ENCODE results near the gene DPYD. TPM values are rescaled to one million over a fixed set of nuclear protein-coding genes. Genes with fewer than 3 reads are reported as not detected.

Gene DPYD
- total and polyA plus RNA-seq, 7 donors: 6.0 to 56.1 (median 40.2) TPM

DNA sequence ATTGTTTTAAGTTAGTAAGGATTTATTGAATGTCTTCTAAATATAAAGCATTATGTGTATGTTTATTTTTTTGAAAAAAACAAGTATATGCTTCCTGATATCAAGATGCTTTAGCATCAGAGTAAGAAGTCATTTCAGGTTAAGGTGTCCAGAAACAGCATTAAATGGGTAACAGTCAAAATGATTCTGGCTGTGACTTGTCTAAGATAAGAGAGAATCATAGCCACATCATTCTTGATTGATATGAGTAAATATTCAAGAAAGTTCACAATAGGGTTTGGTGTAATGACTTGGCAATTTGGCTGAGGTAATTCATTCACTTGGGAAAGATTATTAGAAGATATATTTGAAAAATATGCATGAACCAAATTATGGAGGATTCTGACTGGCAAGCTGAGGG is 193.8 kb downstream of the DPYD start:
- Histone ChIP-seq H3K4me3 (no peak overlapping the region), H3K27me3 (no peaks in the 10 kb centered on the region), H3K36me3 (no peaks in the 10 kb centered on the region), H3K4me1 (no peaks in the 10 kb centered on the region), H3K27ac (no peak overlapping the region), H3K9me3 (no peaks in the 10 kb centered on the region)
- DNase-seq: no peak
- TF ChIP-seq POLR2A (IDR thresholded peaks at IDR 0.05) (no peak), EP300 (IDR thresholded peaks at IDR 0.05) (no peak), POLR2AphosphoS5 (IDR thresholded peaks at IDR 0.05) (no peak)
- TF ChIP-seq, protein P1, sequence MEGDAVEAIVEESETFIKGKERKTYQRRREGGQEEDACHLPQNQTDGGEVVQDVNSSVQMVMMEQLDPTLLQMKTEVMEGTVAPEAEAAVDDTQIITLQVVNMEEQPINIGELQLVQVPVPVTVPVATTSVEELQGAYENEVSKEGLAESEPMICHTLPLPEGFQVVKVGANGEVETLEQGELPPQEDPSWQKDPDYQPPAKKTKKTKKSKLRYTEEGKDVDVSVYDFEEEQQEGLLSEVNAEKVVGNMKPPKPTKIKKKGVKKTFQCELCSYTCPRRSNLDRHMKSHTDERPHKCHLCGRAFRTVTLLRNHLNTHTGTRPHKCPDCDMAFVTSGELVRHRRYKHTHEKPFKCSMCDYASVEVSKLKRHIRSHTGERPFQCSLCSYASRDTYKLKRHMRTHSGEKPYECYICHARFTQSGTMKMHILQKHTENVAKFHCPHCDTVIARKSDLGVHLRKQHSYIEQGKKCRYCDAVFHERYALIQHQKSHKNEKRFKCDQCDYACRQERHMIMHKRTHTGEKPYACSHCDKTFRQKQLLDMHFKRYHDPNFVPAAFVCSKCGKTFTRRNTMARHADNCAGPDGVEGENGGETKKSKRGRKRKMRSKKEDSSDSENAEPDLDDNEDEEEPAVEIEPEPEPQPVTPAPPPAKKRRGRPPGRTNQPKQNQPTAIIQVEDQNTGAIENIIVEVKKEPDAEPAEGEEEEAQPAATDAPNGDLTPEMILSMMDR (IDR thresholded peaks at IDR 0.05): no peak
- intact Hi-C loops (cut with DNase I): no loop called here

- no peaks in the 10 kb centered on the region for H3K4me1 ChIP-seq
- H3K36me3 ChIP-seq: no peaks in the 10 kb centered on the region
- no peak overlapping the region for H3K27ac ChIP-seq
- no peak overlapping the region for H3K4me3 ChIP-seq
- H3K27me3 ChIP-seq: no peaks in the 10 kb centered on the region
- H3K9me3 ChIP-seq: no peaks in the 10 kb centered on the region
- intact Hi-C loops (cut with DNase I): no loop called here
- TF ChIP-seq, protein P1 (IDR thresholded peaks at IDR 0.05): no peak
- no peak for TF ChIP-seq EP300 (IDR thresholded peaks at IDR 0.05)
- no peak for TF ChIP-seq POLR2A (IDR thresholded peaks at IDR 0.05)
- no peak for TF ChIP-seq POLR2AphosphoS5 (IDR thresholded peaks at IDR 0.05)
- no peak for DNase-seq
These were observed 194.4 kb downstream of the DPYD start for GRCh38 chr1:97726386-97726785.

DNA sequence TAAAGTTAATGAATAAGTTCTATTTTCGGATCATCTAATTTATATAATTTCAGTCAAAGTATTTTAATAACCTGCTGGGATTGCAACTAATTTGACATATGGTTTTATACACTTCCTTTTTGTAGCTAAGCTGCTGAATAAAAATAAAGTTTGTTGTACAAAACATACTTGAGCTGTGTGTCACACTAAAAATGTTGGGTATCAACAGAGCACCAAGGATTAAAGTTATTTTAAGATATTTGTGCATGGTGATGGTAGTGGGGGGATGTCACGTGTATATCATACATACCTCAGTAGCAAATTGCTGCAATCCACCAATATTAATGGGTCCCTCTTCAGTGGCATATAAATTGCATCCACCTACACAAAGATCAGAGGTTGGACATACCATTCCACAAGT is 199.6 kb downstream of the DPYD start:
- 88 to 95% methylated on average over 2 of the region's 2 CpGs for WGBS, 2 donors
- TF ChIP-seq, protein P1 (IDR thresholded peaks at IDR 0.05): no peak
- no peak for TF ChIP-seq POLR2AphosphoS5 (IDR thresholded peaks at IDR 0.05)

GRCh38 chr1:97712980-97713379 is 207.9 kb downstream of the DPYD start:
- H3K27ac ChIP-seq: no peak overlapping the region
- TF ChIP-seq POLR2AphosphoS5 (IDR thresholded peaks at IDR 0.05) (no peak), EP300 (IDR thresholded peaks at IDR 0.05) (no peak), POLR2A (IDR thresholded peaks at IDR 0.05) (no peak)
- TF ChIP-seq, protein P1 (IDR thresholded peaks at IDR 0.05): no peak
- no peaks in the 10 kb centered on the region for H3K36me3 ChIP-seq
- intact Hi-C loops (cut with DNase I): no loop called here
- H3K9me3 ChIP-seq: no peaks in the 10 kb centered on the region
- H3K4me1 ChIP-seq: no peaks in the 10 kb centered on the region
- DNase-seq: no peak
- H3K27me3 ChIP-seq: no peaks in the 10 kb centered on the region
- H3K4me3 ChIP-seq: no peak overlapping the region
- WGBS, 2 donors: 83 to 89% methylated on average over 5 of the region's 5 CpGs

More for the DNA sequence above, 199.6 kb downstream of the DPYD start:
- Histone ChIP-seq H3K27me3 (no peaks in the 10 kb centered on the region), H3K4me1 (no peaks in the 10 kb centered on the region), H3K4me3 (no peak overlapping the region), H3K36me3 (peaks cover 0 to 15% (median 3%) of the 10 kb centered on the region in 4 donors), H3K27ac (no peak overlapping the region), H3K9me3 (no peaks in the 10 kb centered on the region)
- DNase-seq: no peak
- intact Hi-C loops (cut with DNase I): no loop called here

- H3K27me3 ChIP-seq: no peaks in the 10 kb centered on the region
- H3K4me3 ChIP-seq: no peak overlapping the region
- H3K4me1 ChIP-seq: no peaks in the 10 kb centered on the region
- no peaks in the 10 kb centered on the region for H3K9me3 ChIP-seq
- intact Hi-C loops (cut with DNase I): no loop called here
- no peak overlapping the region for H3K27ac ChIP-seq
- H3K36me3 ChIP-seq: no peaks in the 10 kb centered on the region
- DNase-seq: no peak
- TF ChIP-seq POLR2A (IDR thresholded peaks at IDR 0.05): no peak
- no peak for TF ChIP-seq POLR2AphosphoS5 (IDR thresholded peaks at IDR 0.05)
- WGBS, 2 donors: 95 to 97% methylated on average over 1 of the region's 1 CpG
These were observed 209.0 kb downstream of the DPYD start for GRCh38 chr1:97711858-97712257.

All from sigmoid colon (tissue), 7 donors.